HepG2 (cell line): ENCODE data around the gene RHO. TPM values are rescaled to one million over a fixed set of nuclear protein-coding genes. Genes with fewer than 3 reads are reported as not detected.

Source experiments
- ATAC-seq: fragments of 200-7000 bp; cut with Tn5 transposase; 3 replicates; pipeline ENCODE4 v1.9.1; 2020; ENCODE audit warnings: mild to moderate bottlenecking, moderate library complexity
- BruUV-seq: library from RNA; stranded (reverse); fragments of 400-500 nt; replicated peaks from 2 replicates; lab custom pipeline; 2021; lab: Mats Ljungman, UMichigan
- CTCF ChIA-PET: fragments of 300-600 bp; formaldehyde crosslinking; extraction: SDS; loops from one replicate; lab custom pipeline; 2021; ENCODE audit warnings: low total read pairs, inconsistent platforms, low intra/inter-chr PET ratio; lab: Yijun Ruan, JAX
- POLR2A ChIA-PET: fragments of 350-600 bp; sonication (Branson Sonifier 250); formaldehyde crosslinking; loops from one replicate; lab custom pipeline; 2020; ENCODE audit warnings: antibody characterized with exemption, inconsistent platforms; lab: Yijun Ruan, JAX
- DNase-seq: peaks from one replicate; pipeline ENCODE4 v3.0.0-alpha.2; 2015; ENCODE audit warnings: low spot score
- FAIRE-seq: peaks from 3 replicates; lab custom pipeline; 2011; peaks lifted over from hg19 to GRCh38; lab: Jason Lieb, UNC
- H2AFZ ChIP-seq: one replicate; pipeline ENCODE4 v1.6.1; 2011; ENCODE audit warnings: low read length, inconsistent platforms
- H3K27ac ChIP-seq: fragments of 300-600 bp; 3 replicates; pipeline ENCODE4 v1.8.0; 2011; ENCODE audit warnings: mixed run types, mild to moderate bottlenecking, mixed read lengths, low read length, inconsistent platforms; ENCODE audit not compliant: insufficient read depth; ENCODE audit errors: extremely low read length
- H3K27me3 ChIP-seq, 2 experiments: fragments of 200-600 bp in 1 of 2; 2 replicates in 1 of 2; 3 replicates in 1 of 2; pipeline versions ENCODE4 v1.6.0 to v1.8.0; 2011; ENCODE audit warnings: low read length in 2 of 2, mild to moderate bottlenecking in 2 of 2, moderate library complexity in 2 of 2, inconsistent platforms in 1 of 2; ENCODE audit not compliant: insufficient read depth in 2 of 2, control insufficient read depth in 1 of 2
- H3K36me3 ChIP-seq, 2 experiments: fragments of 200-600 bp in 1 of 2; replicated peaks in 1 of 2; 2 replicates in 1 of 2; 3 replicates in 1 of 2; pipeline versions ENCODE4 v1.5.1 to v1.8.0; 2011; ENCODE audit warnings: low read length in 2 of 2, inconsistent platforms in 1 of 2; ENCODE audit not compliant: insufficient read depth in 2 of 2, control insufficient read depth in 1 of 2
- H3K4me1 ChIP-seq: 2 replicates; pipeline ENCODE4 v1.5.1; 2012; ENCODE audit warnings: low read length, inconsistent platforms; ENCODE audit not compliant: insufficient read depth
- H3K4me2 ChIP-seq: 2 replicates; pipeline ENCODE4 v1.6.0; 2011; ENCODE audit warnings: low read depth, low read length, inconsistent platforms
- H3K4me3 ChIP-seq, 3 experiments: fragments of 200-600 bp in 1 of 3; sonication (generic), shearing (Covaris generic) in 1 of 3; replicated peaks in 1 of 3; 2 replicates each; pipeline ENCODE4 v1.5.1; 2011 to 2016; ENCODE audit warnings: low read length in 3 of 3, inconsistent platforms in 2 of 3, low read depth in 2 of 3, mild to moderate bottlenecking in 2 of 3, control low read depth in 1 of 3, mixed read lengths in 1 of 3; ENCODE audit not compliant: insufficient read depth in 1 of 3
- H3K79me2 ChIP-seq: one replicate; pipeline ENCODE4 v1.6.1; 2011; ENCODE audit warnings: low read length, inconsistent platforms; ENCODE audit not compliant: insufficient read depth
- H3K9ac ChIP-seq: 2 replicates; pipeline ENCODE4 v1.6.0; 2011; ENCODE audit warnings: mild to moderate bottlenecking, low read depth, low read length, inconsistent platforms; ENCODE audit not compliant: insufficient read depth
- H3K9me3 ChIP-seq: 2 replicates; pipeline ENCODE4 v1.5.1; 2012; ENCODE audit warnings: mild to moderate bottlenecking, low read length
- H4K20me1 ChIP-seq: 2 replicates; pipeline ENCODE4 v1.6.0; 2011; ENCODE audit warnings: inconsistent platforms, mild to moderate bottlenecking, low read length, moderate library complexity; ENCODE audit not compliant: insufficient read depth
- AKNA ChIP-seq: sonication (generic); formaldehyde crosslinking; IDR thresholded peaks from 2 replicates; pipeline ENCODE4 v1.4.0; 2020; ENCODE audit warnings: missing genetic modification reagents, borderline replicate concordance
- CBX1 ChIP-seq: IDR thresholded peaks from one replicate; pipeline ENCODE4 v1.6.1; 2016; ENCODE audit warnings: antibody characterized with exemption, low read depth
- HDAC1 ChIP-seq: sonication (generic); formaldehyde crosslinking; IDR thresholded peaks from 2 replicates; pipeline ENCODE4 v1.5.1; 2020; ENCODE audit warnings: mild to moderate bottlenecking, missing genetic modification reagents
- MTERF4 ChIP-seq: sonication (generic); formaldehyde crosslinking; IDR thresholded peaks from 2 replicates; pipeline ENCODE4 v1.8.0; 2023; ENCODE audit warnings: mild to moderate bottlenecking, missing genetic modification reagents
- MYNN ChIP-seq: sonication (generic); formaldehyde crosslinking; IDR thresholded peaks from 2 replicates; pipeline ENCODE4 v1.4.0; 2020; ENCODE audit warnings: mild to moderate bottlenecking, low read depth, missing genetic modification reagents
- NFKB2 ChIP-seq: sonication (generic); formaldehyde crosslinking; IDR thresholded peaks from 2 replicates; pipeline ENCODE4 v1.4.0; 2020; ENCODE audit warnings: missing genetic modification reagents, borderline replicate concordance
- PCBP1 ChIP-seq: fragments of 200-400 bp; formaldehyde crosslinking; IDR thresholded peaks from 2 replicates; pipeline ENCODE4 v1.6.1; 2017; ENCODE audit warnings: mild to moderate bottlenecking, low read depth, low read length, borderline replicate concordance
- PTBP1 ChIP-seq: fragments of 200-400 bp; formaldehyde crosslinking; IDR thresholded peaks from 2 replicates; pipeline ENCODE4 v1.6.1; 2018; ENCODE audit warnings: low read length, low read depth; ENCODE audit not compliant: poor library complexity, severe bottlenecking
- SMARCC2 ChIP-seq: fragments of 450-650 bp; IDR thresholded peaks from 2 replicates; pipeline ENCODE4 v1.6.1; 2017; ENCODE audit warnings: antibody characterized with exemption, mild to moderate bottlenecking
- SMARCE1 ChIP-seq: fragments of 450-650 bp; IDR thresholded peaks from 2 replicates; pipeline ENCODE4 v1.6.1; 2017; ENCODE audit warnings: borderline replicate concordance
- ZBTB39 ChIP-seq: sonication (generic); formaldehyde crosslinking; IDR thresholded peaks from 2 replicates; pipeline ENCODE4 v1.5.0; 2020; ENCODE audit warnings: missing genetic modification reagents
- ZFP90 ChIP-seq: sonication (generic); formaldehyde crosslinking; IDR thresholded peaks from 2 replicates; pipeline ENCODE4 v1.8.0; 2022; ENCODE audit warnings: missing genetic modification reagents, mild to moderate bottlenecking, inconsistent platforms, borderline replicate concordance
- ZNF343 ChIP-seq: sonication (generic); formaldehyde crosslinking; IDR thresholded peaks from 2 replicates; pipeline ENCODE4 v1.4.0; 2020; ENCODE audit warnings: mild to moderate bottlenecking, missing genetic modification reagents
- ZNF382 ChIP-seq: sonication (generic); formaldehyde crosslinking; IDR thresholded peaks from 2 replicates; pipeline ENCODE4 v1.5.0; 2020; ENCODE audit warnings: missing genetic modification reagents, mild to moderate bottlenecking, borderline replicate concordance
- ZNF430 ChIP-seq: sonication (generic); formaldehyde crosslinking; IDR thresholded peaks from 2 replicates; pipeline ENCODE4 v1.9.0; 2021; ENCODE audit warnings: mild to moderate bottlenecking, missing genetic modification reagents
- ZNF567 ChIP-seq: sonication (generic); formaldehyde crosslinking; IDR thresholded peaks from 2 replicates; pipeline ENCODE4 v1.8.1; 2023; ENCODE audit warnings: mild to moderate bottlenecking, missing genetic modification reagents, borderline replicate concordance
- ZNF850 ChIP-seq: sonication (generic); formaldehyde crosslinking; conservative IDR thresholded peaks from 2 replicates; pipeline ENCODE4 v1.9.0; 2021; ENCODE audit warnings: mild to moderate bottlenecking, missing genetic modification reagents
- WGBS: methylation state at CpG from one replicate; pipeline ENCODE4 v1.1.6; 2017; ENCODE audit warnings: low lambda C conversion rate; 5-methylcytosine and 5-hydroxymethylcytosine counted together
- in situ Hi-C: cut with HindIII; loops from 2 replicates; pipeline ENCODE4 v1.10.0; 2017; ENCODE audit warnings: low pct_unique_long_range_greater_than_20kb; ENCODE audit not compliant: extremely low pct_ligation_motif_present
- intact Hi-C: fragments of 100-400 bp; cut with micrococcal nuclease; formaldehyde crosslinking; loops from one replicate; pipeline ENCODE4 v1.10.0; 2022; ENCODE audit not compliant: unreplicated experiment
- polyA plus RNA-seq, 8 experiments: library from polyadenylated mRNA; depleted of rRNA in 3 of 8; stranded (reverse) in 7 of 8; unstranded in 1 of 8; fragments of >200 nt; fragmentation: Illumina TruSeq in 4 of 8; extraction: Trizol in 4 of 8; gene quantifications; 2 replicates each; pipeline versions ENCODE4 v1.2.1 to v1.2.3, GENCODE V29; 2011 to 2016; ENCODE audit warnings: low read depth in 4 of 8, missing spikeins in 1 of 8, mixed read lengths in 1 of 8; ENCODE audit not compliant: insufficient read depth in 1 of 8
- total RNA-seq, 5 experiments: library from RNA; depleted of rRNA; stranded (reverse); fragments of >200 nt; fragmentation: Illumina TruSeq; extraction: Trizol; gene quantifications; 2 replicates each; pipeline ENCODE4 v1.2.3, GENCODE V29; 2016; ENCODE audit warnings: low read depth in 1 of 5

RHO gene
- total and polyA plus RNA-seq, 2 of the 13 experiments (the other 11 are each of a cell fraction or from before 2014, with no cell fraction given): not detected

- DNase-seq (no peak), ATAC-seq (no peak), FAIRE-seq (no peak)
- BruUV-seq: no TSS peak
- Histone ChIP-seq H3K9me3 (no peaks in the 10 kb centered on the region), H3K27me3 (peaks cover 0 to 8% of the 10 kb centered on the region in 2 experiments; a peak in 1 of 5 replicates), H3K36me3 (no peaks in the 10 kb centered on the region), H3K9ac (no peak overlapping the region), H3K79me2 (no peaks in the 10 kb centered on the region), H2AFZ (no peak overlapping the region), H3K4me1 (peaks cover 48% of the 10 kb centered on the region), H3K4me3 (no peak overlapping the region), H3K27ac (no peak overlapping the region), H3K4me2 (no peak overlapping the region), H4K20me1 (no peaks in the 10 kb centered on the region)
- in situ Hi-C loops (no loop called here), intact Hi-C loops (no loop called here)
- WGBS: 64% methylated on average over 11 of the region's 11 CpGs
- ChIA-PET CTCF (no interaction called here), POLR2A (no interaction called here)
- TF ChIP-seq ZFP90: no peak
- no peak for TF ChIP-seq ZNF343
- no peak for TF ChIP-seq CBX1
- TF ChIP-seq ZBTB39: no peak
- TF ChIP-seq AKNA: no peak
- TF ChIP-seq SMARCE1: no peak
- no peak for TF ChIP-seq ZNF850 (CRISPR knock-in tag)
- no peak for TF ChIP-seq ZNF430 (CRISPR knock-in tag)
- no peak for TF ChIP-seq NFKB2 (CRISPR knock-in tag)
- TF ChIP-seq HDAC1 (CRISPR knock-in tag): no peak
- no peak for TF ChIP-seq PCBP1
- TF ChIP-seq MYNN (CRISPR knock-in tag): no peak
- TF ChIP-seq ZNF382 (CRISPR knock-in tag): no peak
- TF ChIP-seq MTERF4 (CRISPR knock-in tag): no peak
- no peak for TF ChIP-seq ZNF567
- TF ChIP-seq PTBP1: no peak
- TF ChIP-seq SMARCC2: no peak
These were observed 12.5 kb downstream of the RHO start for GRCh38 chr3:129540776-129541516.
